HCT116 (cell line): ENCODE measurements around the gene ZNF496. TPM values are rescaled to one million over a fixed set of nuclear protein-coding genes. Genes with fewer than 3 reads are reported as not detected.

Experiments
- total RNA-seq: library from RNA; stranded (reverse); gene quantifications from one replicate; pipeline ENCODE4 v1.2.1, GENCODE V29; 2021; ENCODE audit not compliant: unreplicated experiment

Gene ZNF496
- total RNA-seq, 1 experiment from 2014 or later, result 37.4 TPM

Other genes with a start within 250 kb of the ZNF496 start
- 7.2 TPM for gene ZNF669, start 227.5 kb downstream of the ZNF496 start, total RNA-seq
- gene ZNF124, start 159.8 kb downstream of the ZNF496 start, total RNA-seq, result 16.3 TPM
- not detected for gene VN1R5, start 75.8 kb downstream of the ZNF496 start, total RNA-seq
- not detected for gene NLRP3, start 84.3 kb upstream of the ZNF496 start, total RNA-seq
- not detected for gene OR2B11, start 126.2 kb upstream of the ZNF496 start, total RNA-seq
- not detected for gene OR2C3, start 204.6 kb upstream of the ZNF496 start, total RNA-seq
- gene GCSAML, start 217.3 kb upstream of the ZNF496 start, total RNA-seq, result not detected